Naive thymus-derived CD4-positive, alpha-beta T cell (primary cell): ENCODE data around the gene RBM33. TPM values are rescaled to one million over a fixed set of nuclear protein-coding genes. Genes with fewer than 3 reads are reported as not detected.

Experiments
- ATAC-seq: fragments of 150-1000 bp; cut with Tn5 transposase; 2 replicates; pipeline ENCODE4 v1.10.0; 2021; ENCODE audit warnings: mild to moderate bottlenecking, moderate library complexity
- CTCF ChIA-PET: fragments of 350-600 bp; sonication (Branson Sonifier 250); formaldehyde crosslinking; loops from one replicate; lab custom pipeline; 2021; ENCODE audit warnings: antibody characterized with exemption; lab: Charles Lee
- POLR2A ChIA-PET: fragments of 350-600 bp; sonication (Branson Sonifier 250); formaldehyde crosslinking; loops from one replicate; lab custom pipeline; 2021; ENCODE audit warnings: antibody characterized with exemption, inconsistent platforms; lab: Charles Lee
- DNase-seq, 9 donors: peaks; one replicate each; pipeline versions ENCODE4 v3.0.0 to v3.0.0-alpha.2; 2020 to 2022; ENCODE audit warnings: mixed read lengths in 1 of 9
- H3K27ac ChIP-seq: one replicate; pipeline ENCODE4 v1.7.0; 2013; ENCODE audit warnings: mild to moderate bottlenecking, low read depth, low read length, moderate library complexity
- H3K27me3 ChIP-seq, 2 donors: one replicate each; pipeline ENCODE4 v1.7.0; 2013; ENCODE audit warnings: low read length in 2 of 2, mild to moderate bottlenecking in 2 of 2, moderate library complexity in 2 of 2; ENCODE audit not compliant: control insufficient read depth in 2 of 2, insufficient read depth in 2 of 2
- H3K36me3 ChIP-seq, 3 experiments: 1 replicate in 2 of 3; 2 replicates in 1 of 3; pipeline ENCODE4 v1.7.0; 2013; ENCODE audit warnings: low read length in 3 of 3, mild to moderate bottlenecking in 3 of 3, moderate library complexity in 1 of 3; ENCODE audit not compliant: insufficient read depth in 3 of 3, control insufficient read depth in 2 of 3
- H3K4me1 ChIP-seq, 2 donors: one replicate each; pipeline ENCODE4 v1.7.0; 2013; ENCODE audit warnings: low read length in 2 of 2, mild to moderate bottlenecking in 2 of 2, moderate library complexity in 1 of 2; ENCODE audit not compliant: control insufficient read depth in 2 of 2, insufficient read depth in 2 of 2
- H3K4me3 ChIP-seq: 2 replicates; pipeline ENCODE4 v1.7.0; 2013; ENCODE audit warnings: mild to moderate bottlenecking, low read length
- H3K9me3 ChIP-seq, 3 experiments: 1 replicate in 2 of 3; 2 replicates in 1 of 3; pipeline ENCODE4 v1.7.0; 2013; ENCODE audit warnings: low read length in 3 of 3; ENCODE audit not compliant: control insufficient read depth in 2 of 3
- H3K27ac Mint-ChIP-seq, 9 donors: one replicate each; pipeline ENCODE4 v1.8.0; 2020 to 2022; ENCODE audit warnings: mixed read lengths in 9 of 9, mild to moderate bottlenecking in 8 of 9, moderate library complexity in 5 of 9, inconsistent platforms in 2 of 9
- H3K27me3 Mint-ChIP-seq, 5 donors: one replicate each; pipeline ENCODE4 v1.8.0; 2021 to 2022; ENCODE audit warnings: mixed read lengths in 5 of 5, mild to moderate bottlenecking in 1 of 5
- H3K36me3 Mint-ChIP-seq, 5 donors: one replicate each; pipeline ENCODE4 v1.8.0; 2020 to 2022; ENCODE audit warnings: mixed read lengths in 5 of 5, mild to moderate bottlenecking in 3 of 5, inconsistent platforms in 1 of 5
- H3K4me1 Mint-ChIP-seq, 7 donors: one replicate each; pipeline ENCODE4 v1.8.0; 2020 to 2022; ENCODE audit warnings: mixed read lengths in 7 of 7, mild to moderate bottlenecking in 3 of 7, inconsistent platforms in 1 of 7
- H3K4me3 Mint-ChIP-seq, 10 donors: one replicate each; pipeline ENCODE4 v1.8.0; 2020 to 2022; ENCODE audit warnings: mild to moderate bottlenecking in 10 of 10, mixed read lengths in 10 of 10, moderate library complexity in 6 of 10, inconsistent platforms in 2 of 10
- H3K9me3 Mint-ChIP-seq, 11 donors: one replicate each; pipeline ENCODE4 v1.8.0; 2020 to 2022; ENCODE audit warnings: mixed read lengths in 11 of 11, mild to moderate bottlenecking in 4 of 11, inconsistent platforms in 1 of 11, moderate library complexity in 1 of 11
- intact Hi-C, 2 donors: fragments of 100-400 bp; cut with micrococcal nuclease; formaldehyde crosslinking; loops; one replicate each; pipeline ENCODE4 v1.15.1; 2023
- polyA plus RNA-seq, 2 donors: library from polyadenylated mRNA; unstranded; fragments of 300-500 nt; fragmentation: Illumina TruSeq; gene quantifications; one replicate each; pipeline ENCODE4 v1.2.3, GENCODE V29; 2021
- total RNA-seq, 6 experiments: library from RNA in 5 of 6; stranded (reverse) in 5 of 6; gene quantifications; 1 replicate in 5 of 6; 2 replicates in 1 of 6; pipeline ENCODE4 v1.2.3 and lab custom pipeline; 2021 to 2026

Gene RBM33
- total and polyA plus RNA-seq, 7 experiments from 2014 or later: 43.7 to 177 (median 143) TPM

DNA sequence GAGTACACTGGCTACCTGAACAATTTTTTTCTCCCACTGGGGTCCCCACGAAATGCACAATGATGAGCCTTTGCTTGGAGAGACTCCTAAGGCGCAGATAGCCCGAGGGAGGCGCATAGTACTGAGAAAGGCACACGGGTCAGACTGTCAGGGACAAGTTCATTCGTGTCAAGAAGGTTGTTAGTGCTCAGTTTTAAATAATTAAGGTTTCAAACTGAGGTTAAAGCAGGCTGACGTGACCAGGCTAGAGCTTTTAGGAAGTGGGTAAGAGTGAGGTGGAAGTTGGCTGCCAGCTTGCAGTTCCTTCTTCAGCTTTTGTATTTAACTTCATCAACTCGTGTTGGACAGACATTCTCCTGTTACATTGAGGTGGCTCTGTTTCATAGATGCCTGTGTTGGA lies 31.6 kb downstream of the RBM33 start:
- intact Hi-C loops: loop anchor here in 1 of 2 donors (10.0 kb wide), 1 partner anchor 61 kb away; no protein-coding TSS in a partner anchor
- no peak overlapping the region for H3K27ac ChIP-seq
- no peak overlapping the region for H3K4me3 Mint-ChIP-seq
- H3K36me3 Mint-ChIP-seq: peaks cover 0 to 28% (median 19%) of the 10 kb centered on the region in 5 donors
- ATAC-seq (no peak), DNase-seq (no peak)
- H3K9me3 ChIP-seq: no peaks in the 10 kb centered on the region
- H3K27me3 Mint-ChIP-seq: no peaks in the 10 kb centered on the region
- no peaks in the 10 kb centered on the region for H3K27me3 ChIP-seq
- peaks cover 0 to 35% (median 5%) of the 10 kb centered on the region in 3 experiments for H3K36me3 ChIP-seq
- no peak overlapping the region for H3K4me3 ChIP-seq
- POLR2A ChIA-PET: interaction anchor here (0.6 kb wide), 1 partner anchor 26 kb away, joined by 3 read pairs; no protein-coding TSS in a partner anchor
- no peaks in the 10 kb centered on the region for H3K9me3 Mint-ChIP-seq
- H3K4me1 ChIP-seq: no peaks in the 10 kb centered on the region
- CTCF ChIA-PET: no interaction called here
- peaks cover 10 to 53% (median 40%) of the 10 kb centered on the region in 7 donors for H3K4me1 Mint-ChIP-seq
- H3K27ac Mint-ChIP-seq: peak overlapping the region in 1 of 9 donors; percentile 72

DNA sequence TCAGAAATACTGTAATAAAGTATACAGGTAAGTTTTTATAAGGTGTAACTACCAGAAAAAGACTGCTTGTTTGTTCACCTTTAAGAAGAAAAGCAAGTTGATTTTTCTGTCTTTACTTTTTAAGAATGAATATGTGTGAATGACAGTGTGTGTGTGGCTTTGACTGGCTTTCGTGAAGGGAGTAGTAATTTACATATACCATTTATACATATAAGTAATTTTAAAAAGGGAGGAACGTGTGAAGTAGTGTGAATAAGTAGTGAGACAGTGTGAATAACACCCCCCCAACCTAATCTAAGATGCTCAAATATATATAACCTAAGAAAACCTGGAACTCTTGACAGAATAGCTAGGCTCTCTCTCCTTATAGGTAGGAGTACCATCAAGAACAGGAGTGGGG lies 33.2 kb downstream of the RBM33 start:
- peak overlapping the region in 1 of 9 donors; percentile 17 for H3K27ac Mint-ChIP-seq

DNA sequence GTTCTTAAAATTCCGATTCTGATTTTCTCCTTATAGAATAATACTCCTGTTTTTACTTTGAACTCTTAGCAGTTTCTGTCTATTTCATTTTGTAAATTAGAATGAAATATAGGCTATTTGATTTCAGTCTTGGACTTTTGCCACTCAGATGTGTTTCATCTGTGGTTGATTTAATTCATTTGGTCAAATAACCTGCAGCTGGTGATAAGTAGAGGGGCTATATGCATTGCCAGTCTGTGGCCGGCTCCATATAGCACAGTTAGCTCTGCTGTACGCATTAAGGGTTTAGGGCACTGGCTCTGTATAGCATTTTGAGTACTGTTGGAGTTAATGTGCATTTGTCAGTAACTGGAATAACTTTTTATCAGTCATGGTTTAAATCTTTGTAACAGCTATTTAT lies 35.7 kb downstream of the RBM33 start:
- H3K4me1 Mint-ChIP-seq: peaks cover 30 to 72% (median 61%) of the 10 kb centered on the region in 7 donors
- ATAC-seq (no peak), DNase-seq (no peak)
- H3K27ac ChIP-seq: no peak overlapping the region
- H3K36me3 Mint-ChIP-seq: peaks cover 12 to 53% (median 39%) of the 10 kb centered on the region in 5 donors
- intact Hi-C loops: loop anchor here in 1 of 2 donors (10.0 kb wide), 1 partner anchor 85 kb away; no protein-coding TSS in a partner anchor
- H3K27me3 ChIP-seq: no peaks in the 10 kb centered on the region
- no peaks in the 10 kb centered on the region for H3K9me3 ChIP-seq
- H3K27me3 Mint-ChIP-seq: no peaks in the 10 kb centered on the region
- H3K27ac Mint-ChIP-seq: peak overlapping the region in 1 of 9 donors; percentile 21
- peaks cover 0 to 1% (median 0%) of the 10 kb centered on the region in 11 donors for H3K9me3 Mint-ChIP-seq
- CTCF ChIA-PET: interaction anchor here (0.6 kb wide), 1 partner anchor 62 kb away, joined by 3 read pairs; no protein-coding TSS in a partner anchor
- no peaks in the 10 kb centered on the region for H3K4me1 ChIP-seq
- POLR2A ChIA-PET: no interaction called here
- no peak overlapping the region for H3K4me3 Mint-ChIP-seq
- H3K36me3 ChIP-seq: peaks cover 5 to 47% (median 5%) of the 10 kb centered on the region in 3 experiments
- H3K4me3 ChIP-seq: no peak overlapping the region

More for the DNA sequence above, 33.2 kb downstream of the RBM33 start:
- no peaks in the 10 kb centered on the region for H3K27me3 ChIP-seq
- no peak for ATAC-seq
- intact Hi-C loops: loop anchor here in 1 of 2 donors (10.0 kb wide), 1 partner anchor 63 kb away; no protein-coding TSS in a partner anchor
- no peak overlapping the region for H3K27ac ChIP-seq
- no peaks in the 10 kb centered on the region for H3K27me3 Mint-ChIP-seq
- no peak overlapping the region for H3K4me3 ChIP-seq
- no peak overlapping the region for H3K4me3 Mint-ChIP-seq
- no peak for DNase-seq
- H3K9me3 Mint-ChIP-seq: no peaks in the 10 kb centered on the region
- ChIA-PET POLR2A (no interaction called here), CTCF (no interaction called here)
- H3K4me1 ChIP-seq: no peaks in the 10 kb centered on the region
- peaks cover 5 to 40% (median 26%) of the 10 kb centered on the region in 5 donors for H3K36me3 Mint-ChIP-seq
- H3K4me1 Mint-ChIP-seq: peaks cover 11 to 60% (median 52%) of the 10 kb centered on the region in 7 donors
- no peaks in the 10 kb centered on the region for H3K9me3 ChIP-seq
- peaks cover 0 to 38% (median 5%) of the 10 kb centered on the region in 3 experiments for H3K36me3 ChIP-seq

DNA sequence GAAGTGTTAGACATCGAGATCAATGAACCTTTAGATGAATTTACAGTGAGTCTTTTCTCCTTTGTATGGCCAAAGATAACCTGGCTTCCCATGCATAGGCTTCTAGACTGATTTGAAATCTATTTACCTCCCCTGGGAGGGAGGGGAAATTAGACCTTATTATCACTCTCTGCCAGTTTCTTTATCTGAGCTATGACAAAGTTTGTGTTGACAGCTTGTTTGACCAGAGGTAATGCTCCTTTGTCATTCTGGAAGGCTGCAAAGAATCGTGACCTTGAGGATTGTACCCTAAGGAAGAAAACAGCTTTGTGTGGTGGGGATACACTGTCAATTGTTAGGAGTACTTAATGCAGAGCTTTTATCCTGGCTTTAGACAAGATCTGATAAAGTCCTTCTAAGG lies 36.4 kb downstream of the RBM33 start:
- POLR2A ChIA-PET: interaction anchor here (1.0 kb wide), 1 partner anchor 13 kb away, joined by 3 read pairs; no protein-coding TSS in a partner anchor
- no peak for DNase-seq
- H3K36me3 Mint-ChIP-seq: peaks cover 13 to 55% (median 46%) of the 10 kb centered on the region in 5 donors
- ATAC-seq: no peak
- CTCF ChIA-PET: interaction anchor here (0.5 to 0.6 kb wide), 2 partner anchors 45 to 61 kb away, joined by 3 read pairs; no protein-coding TSS in a partner anchor
- Histone ChIP-seq H3K36me3 (peaks cover 5 to 53% (median 5%) of the 10 kb centered on the region in 3 experiments), H3K4me3 (no peak overlapping the region), H3K4me1 (no peaks in the 10 kb centered on the region), H3K9me3 (no peaks in the 10 kb centered on the region), H3K27me3 (no peaks in the 10 kb centered on the region), H3K27ac (no peak overlapping the region)
- peak overlapping the region in 1 of 10 donors; percentile 33 for H3K4me3 Mint-ChIP-seq
- peaks cover 33 to 73% (median 64%) of the 10 kb centered on the region in 7 donors for H3K4me1 Mint-ChIP-seq
- no peaks in the 10 kb centered on the region for H3K27me3 Mint-ChIP-seq
- intact Hi-C loops: loop anchor here in 1 of 2 donors (10.0 kb wide), 1 partner anchor 86 kb away; no protein-coding TSS in a partner anchor
- H3K9me3 Mint-ChIP-seq: peaks cover 0 to 1% (median 0%) of the 10 kb centered on the region in 11 donors
- H3K27ac Mint-ChIP-seq: peak overlapping the region in 2 of 9 donors; percentile 1 to 21

DNA sequence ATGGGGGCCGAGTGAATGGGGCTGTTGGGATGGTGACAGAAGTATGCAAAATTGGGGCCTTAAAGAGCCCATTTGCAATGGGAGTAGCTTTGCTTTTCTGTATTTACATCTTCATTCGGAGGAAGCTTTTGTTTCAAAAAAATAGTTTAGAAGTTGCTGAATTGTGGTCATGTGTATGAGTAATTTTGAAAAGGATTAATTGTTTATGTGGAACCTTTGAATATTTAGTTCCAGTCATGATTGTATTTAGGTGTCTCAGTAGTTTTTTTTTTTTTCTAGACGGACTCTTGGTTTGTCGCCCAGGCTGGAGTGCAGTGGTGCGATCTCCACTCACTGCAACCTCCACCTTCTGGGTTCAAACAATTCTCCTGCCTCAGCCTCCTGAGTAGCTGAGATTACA lies 37.2 kb downstream of the RBM33 start:
- H3K4me1 Mint-ChIP-seq: peaks cover 33 to 71% (median 60%) of the 10 kb centered on the region in 7 donors

DNA sequence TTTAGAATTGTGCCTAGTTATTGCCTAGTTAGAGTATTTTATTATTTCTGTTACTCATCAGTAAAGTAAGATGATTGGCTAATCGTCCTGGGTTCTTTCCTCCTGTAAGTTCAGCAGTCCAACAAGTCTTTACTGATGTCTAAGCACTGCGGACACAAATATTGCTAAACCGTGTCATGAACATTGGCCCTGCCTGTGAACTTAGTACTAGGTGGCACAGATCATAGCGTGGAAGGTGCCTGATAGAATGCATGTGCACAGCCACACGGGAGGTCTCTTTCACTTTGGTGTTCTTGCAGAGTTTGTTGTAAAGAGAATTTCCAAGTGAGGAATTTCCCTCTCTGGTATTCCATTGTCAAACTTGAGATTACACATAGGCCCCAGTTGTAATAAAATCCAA lies 38.0 kb downstream of the RBM33 start:
- CTCF ChIA-PET: no interaction called here
- Mint-ChIP-seq H3K36me3 (peaks cover 17 to 66% (median 51%) of the 10 kb centered on the region in 5 donors), H3K4me1 (peaks cover 25 to 65% (median 54%) of the 10 kb centered on the region in 7 donors)

More for the DNA sequence above, 37.2 kb downstream of the RBM33 start:
- peaks cover 17 to 62% (median 51%) of the 10 kb centered on the region in 5 donors for H3K36me3 Mint-ChIP-seq
- H3K36me3 ChIP-seq: peaks cover 5 to 53% (median 5%) of the 10 kb centered on the region in 3 experiments
- peak overlapping the region in 3 of 9 donors; percentile 1 to 65 (median 30) for H3K27ac Mint-ChIP-seq
- H3K27ac ChIP-seq: no peak overlapping the region
- ChIA-PET POLR2A (interaction anchor here (0.7 to 1.0 kb wide), 2 partner anchors 12 to 14 kb away, joined by 3 to 4 read pairs; no protein-coding TSS in a partner anchor), CTCF (no interaction called here)
- no peaks in the 10 kb centered on the region for H3K9me3 ChIP-seq
- H3K4me1 ChIP-seq: no peaks in the 10 kb centered on the region
- H3K4me3 Mint-ChIP-seq: peak overlapping the region in 3 of 10 donors; percentile 12 to 33 (median 33)
- ATAC-seq (no peak), DNase-seq (no peak)
- H3K27me3 Mint-ChIP-seq: no peaks in the 10 kb centered on the region
- H3K27me3 ChIP-seq: no peaks in the 10 kb centered on the region
- H3K9me3 Mint-ChIP-seq: peaks cover 0 to 5% (median 3%) of the 10 kb centered on the region in 11 donors
- intact Hi-C loops: loop anchor here in 1 of 2 donors (10.0 kb wide), 1 partner anchor 87 kb away; no protein-coding TSS in a partner anchor
- no peak overlapping the region for H3K4me3 ChIP-seq

More for the DNA sequence above, 38.0 kb downstream of the RBM33 start:
- H3K27me3 ChIP-seq: no peaks in the 10 kb centered on the region
- H3K4me3 Mint-ChIP-seq: peak overlapping the region in 2 of 10 donors; percentile 4
- H3K27ac Mint-ChIP-seq: peak overlapping the region in 2 of 9 donors; percentile 62 to 65
- no peaks in the 10 kb centered on the region for H3K4me1 ChIP-seq
- no peak for ATAC-seq
- no peak overlapping the region for H3K27ac ChIP-seq
- no peaks in the 10 kb centered on the region for H3K27me3 Mint-ChIP-seq
- no peak overlapping the region for H3K4me3 ChIP-seq
- no peak for DNase-seq
- no peaks in the 10 kb centered on the region for H3K9me3 ChIP-seq
- intact Hi-C loops: loop anchor here in 1 of 2 donors (10.0 kb wide), 1 partner anchor 88 kb away; no protein-coding TSS in a partner anchor
- POLR2A ChIA-PET: no interaction called here
- peaks cover 0 to 5% (median 3%) of the 10 kb centered on the region in 11 donors for H3K9me3 Mint-ChIP-seq
- H3K36me3 ChIP-seq: peaks cover 5 to 46% (median 5%) of the 10 kb centered on the region in 3 experiments
